ENCODE data around the gene SLC26A11.

Gene SLC26A11

DNA sequence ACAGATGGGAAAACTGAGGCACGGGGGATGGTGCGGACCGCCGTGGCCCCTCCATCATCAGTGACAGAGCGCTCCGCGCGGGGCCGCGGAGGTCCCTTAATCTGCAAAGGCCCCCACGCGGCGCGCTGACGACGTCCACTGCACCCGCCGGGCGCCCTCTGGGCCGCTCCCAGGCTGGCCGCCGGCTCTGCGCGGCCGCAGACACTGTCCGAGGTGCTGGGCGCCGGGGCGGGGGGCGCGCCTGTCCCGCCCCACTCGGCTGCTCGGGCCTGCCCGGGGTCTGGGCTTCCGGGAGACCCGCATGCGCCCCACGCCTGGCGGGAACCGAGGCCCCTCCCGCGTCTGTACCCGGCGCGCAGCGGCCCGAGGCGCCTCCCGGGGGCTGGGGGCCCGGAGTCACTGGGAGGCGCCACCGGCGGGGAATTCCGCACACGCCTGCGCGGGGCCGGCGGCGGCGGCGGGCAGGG, 39.9 kb downstream of the SLC26A11 start:
- ChIA-PET POLR2A (ENCODE audit: low non-redundant PET) (no interaction called here), CTCF (no interaction called here)
- peak; percentile 79 for DNase-seq (ENCODE audit: low spot score)
- H3K27ac ChIP-seq: peak overlapping the region; percentile 98
- TF ChIP-seq, protein P1, sequence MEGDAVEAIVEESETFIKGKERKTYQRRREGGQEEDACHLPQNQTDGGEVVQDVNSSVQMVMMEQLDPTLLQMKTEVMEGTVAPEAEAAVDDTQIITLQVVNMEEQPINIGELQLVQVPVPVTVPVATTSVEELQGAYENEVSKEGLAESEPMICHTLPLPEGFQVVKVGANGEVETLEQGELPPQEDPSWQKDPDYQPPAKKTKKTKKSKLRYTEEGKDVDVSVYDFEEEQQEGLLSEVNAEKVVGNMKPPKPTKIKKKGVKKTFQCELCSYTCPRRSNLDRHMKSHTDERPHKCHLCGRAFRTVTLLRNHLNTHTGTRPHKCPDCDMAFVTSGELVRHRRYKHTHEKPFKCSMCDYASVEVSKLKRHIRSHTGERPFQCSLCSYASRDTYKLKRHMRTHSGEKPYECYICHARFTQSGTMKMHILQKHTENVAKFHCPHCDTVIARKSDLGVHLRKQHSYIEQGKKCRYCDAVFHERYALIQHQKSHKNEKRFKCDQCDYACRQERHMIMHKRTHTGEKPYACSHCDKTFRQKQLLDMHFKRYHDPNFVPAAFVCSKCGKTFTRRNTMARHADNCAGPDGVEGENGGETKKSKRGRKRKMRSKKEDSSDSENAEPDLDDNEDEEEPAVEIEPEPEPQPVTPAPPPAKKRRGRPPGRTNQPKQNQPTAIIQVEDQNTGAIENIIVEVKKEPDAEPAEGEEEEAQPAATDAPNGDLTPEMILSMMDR (conservative IDR thresholded peaks at IDR 0.05; ENCODE audit: low read depth): no peak

DNA sequence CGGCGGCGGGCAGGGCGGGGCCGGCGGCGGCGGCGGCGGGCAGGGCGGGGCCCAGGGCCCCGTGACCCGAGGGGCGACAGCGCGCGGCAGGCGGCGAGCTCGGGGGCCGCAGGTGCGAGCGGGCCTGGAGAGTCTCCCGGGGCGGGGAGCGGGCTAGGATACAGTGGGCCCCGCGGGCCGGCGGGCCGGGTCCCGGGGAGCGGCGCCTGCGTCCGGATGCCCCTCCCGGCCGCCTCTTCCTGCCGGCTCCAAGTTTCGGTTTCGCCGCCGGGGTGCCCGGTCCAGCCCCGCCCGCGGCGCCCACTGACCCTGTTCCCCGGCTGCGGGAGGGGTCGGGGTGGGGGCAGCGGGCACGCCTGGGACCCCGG, 40.5 kb downstream of the SLC26A11 start, which contains the start of gene RNF213:
Gene RNF213 (plus strand): TSS at position 62 of the 368 bp plus-strand sequence. CDS start 2,830 bp downstream, outside the sequence.
- ChIA-PET POLR2A (ENCODE audit: low non-redundant PET) (no interaction called here), CTCF (no interaction called here)
- DNase-seq (ENCODE audit: low spot score): peak; percentile 67
- H3K27ac ChIP-seq: peak within 1 kb of the TSS; percentile 98
- TF ChIP-seq, protein P1 (conservative IDR thresholded peaks at IDR 0.05; ENCODE audit: low read depth): no peak

DNA sequence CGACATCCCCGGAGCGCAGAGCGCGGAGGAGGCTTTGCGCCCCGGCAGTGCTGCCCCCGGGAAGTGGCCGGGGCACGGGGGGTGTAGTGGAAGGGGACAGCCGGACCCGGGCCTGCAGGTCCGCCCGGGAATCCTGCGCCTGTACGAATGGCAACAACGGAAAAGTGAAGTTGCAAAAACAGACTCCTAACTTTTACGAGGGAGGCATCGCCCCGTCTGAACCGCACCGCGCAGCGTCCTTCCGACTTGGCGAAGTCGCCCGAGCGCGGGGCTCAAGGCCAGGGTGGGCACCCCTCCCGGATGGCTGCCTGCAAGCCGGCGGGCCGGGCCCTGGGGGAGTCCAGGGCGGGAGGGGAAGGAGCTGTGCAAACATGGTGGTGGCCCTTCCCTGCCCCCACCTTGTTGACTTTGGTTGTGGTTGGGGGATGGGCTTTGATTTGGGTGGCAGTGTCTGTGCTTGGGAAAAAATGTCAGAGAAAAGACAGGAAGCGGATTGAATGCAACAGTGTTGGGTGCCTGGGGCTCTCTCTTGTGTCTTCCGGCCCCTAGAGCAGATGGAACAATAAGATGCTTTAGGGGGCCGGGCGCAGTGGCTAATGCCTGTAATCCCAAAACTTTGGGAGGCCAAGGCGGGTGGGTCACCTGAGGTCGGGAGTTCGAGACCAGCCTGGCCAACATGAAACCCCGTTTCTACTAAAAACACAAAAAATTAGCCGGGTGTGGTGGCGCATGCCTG, 41.1 kb downstream of the SLC26A11 start:
- TF ChIP-seq, protein P1 (conservative IDR thresholded peaks at IDR 0.05; ENCODE audit: low read depth): no peak
- DNase-seq (ENCODE audit: low spot score): peak; percentile 36
- ChIA-PET POLR2A (ENCODE audit: low non-redundant PET) (no interaction called here), CTCF (no interaction called here)
- H3K27ac ChIP-seq: peak overlapping the region; percentile 98

DNA sequence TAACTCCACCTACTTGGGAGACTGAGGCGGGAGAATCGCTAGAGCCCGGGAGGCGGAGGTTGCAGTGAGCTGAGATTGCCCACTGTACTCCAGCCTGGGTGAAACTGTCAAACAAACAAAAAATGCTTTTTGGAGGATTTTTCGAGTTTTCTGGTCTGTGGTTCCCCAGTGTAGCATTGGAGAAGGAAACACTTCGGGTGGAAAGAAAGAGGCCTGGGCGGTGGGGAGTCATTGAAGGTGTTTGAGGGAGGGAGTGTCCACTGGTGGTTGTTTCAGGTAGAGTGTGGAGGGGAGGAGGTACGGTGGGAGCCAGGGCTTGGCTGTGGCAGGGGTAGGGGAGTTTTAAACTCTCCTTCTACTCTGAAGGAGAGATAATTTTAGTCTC, 41.7 kb downstream of the SLC26A11 start:
- CTCF ChIA-PET: no interaction called here
- DNase-seq (ENCODE audit: low spot score): no peak
- TF ChIP-seq, protein P1 (conservative IDR thresholded peaks at IDR 0.05; ENCODE audit: low read depth): no peak
- POLR2A ChIA-PET (ENCODE audit: low non-redundant PET): no interaction called here
- peak overlapping the region; percentile 98 for H3K27ac ChIP-seq

DNA sequence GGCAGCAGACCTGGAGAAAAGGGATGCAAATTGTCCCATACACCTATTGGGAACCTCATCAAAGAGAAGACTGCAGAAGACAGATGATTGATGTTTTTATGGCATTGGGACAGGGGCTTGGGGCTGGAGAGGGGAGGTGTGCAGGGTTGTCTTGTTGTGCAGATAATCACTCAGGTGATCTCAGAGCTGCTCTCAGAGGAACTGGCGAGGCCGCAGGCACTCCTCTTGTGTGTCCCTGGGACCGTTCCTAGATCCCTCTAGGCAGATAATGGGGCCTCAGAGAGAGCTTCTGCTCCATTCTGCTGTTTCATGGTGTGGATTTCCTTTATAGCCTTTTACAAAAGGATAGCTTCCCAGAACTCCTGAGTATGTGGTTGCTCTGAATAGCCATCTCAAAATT, 42.1 kb downstream of the SLC26A11 start:
- CTCF ChIA-PET: no interaction called here
- TF ChIP-seq, protein P1 (conservative IDR thresholded peaks at IDR 0.05; ENCODE audit: low read depth): no peak
- no peak for DNase-seq (ENCODE audit: low spot score)
- POLR2A ChIA-PET (ENCODE audit: low non-redundant PET): no interaction called here
- peak overlapping the region; percentile 98 for H3K27ac ChIP-seq

DNA sequence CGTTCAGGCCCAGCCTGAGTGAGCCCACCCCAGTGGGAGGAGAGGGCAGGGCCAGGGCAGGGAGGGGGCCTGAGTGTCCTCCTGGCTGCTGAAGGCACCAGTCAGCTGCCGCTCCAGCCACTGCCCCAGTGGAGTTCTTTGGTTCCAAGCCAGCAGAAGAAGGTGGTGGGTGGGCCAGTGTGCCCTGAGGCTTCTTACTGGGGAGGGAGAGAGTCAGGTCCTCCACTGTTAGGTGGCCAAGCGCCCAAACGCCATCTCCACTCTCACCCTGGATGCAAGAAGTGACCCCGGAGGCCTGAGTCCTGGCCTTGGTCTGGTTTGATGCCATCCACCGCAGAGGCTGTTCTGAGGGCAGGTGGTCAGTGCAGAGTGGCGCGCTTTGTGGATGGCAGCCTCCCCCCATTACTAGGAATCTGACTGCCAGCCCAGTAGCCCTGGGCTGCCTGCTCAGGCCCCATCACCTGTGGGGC, 42.6 kb downstream of the SLC26A11 start:
- TF ChIP-seq, protein P1 (conservative IDR thresholded peaks at IDR 0.05; ENCODE audit: low read depth): no peak
- H3K27ac ChIP-seq: peak overlapping the region; percentile 98
- POLR2A ChIA-PET (ENCODE audit: low non-redundant PET): no interaction called here
- no peak for DNase-seq (ENCODE audit: low spot score)
- CTCF ChIA-PET: no interaction called here

All from RWPE1 (cell line).